ENCODE results near the gene CDH8. TPM values are rescaled to one million over a fixed set of nuclear protein-coding genes. Genes with fewer than 3 reads are reported as not detected.
"Not testable (repeated sequence)": the region's sequence is repeated elsewhere in the genome, so short reads cannot be mapped to it uniquely, and the experiment has no call there.

CDH8 gene
- total RNA-seq, 1 donor from 2014 or later: not detected

- Mint-ChIP-seq H3K9me3 (peaks cover 40% of the 10 kb centered on the region), H3K27ac (no peak overlapping the region), H3K4me1 (ENCODE audit: low read depth) (no peaks in the 10 kb centered on the region), H3K4me3 (ENCODE audit: low read depth) (no peak overlapping the region), H3K27me3 (ENCODE audit: low read depth) (no peaks in the 10 kb centered on the region), H3K36me3 (ENCODE audit: low read depth) (no peaks in the 10 kb centered on the region)
- DNase-seq (ENCODE audit: low spot score): no peak
- intact Hi-C loops (cut with micrococcal nuclease): no loop called here
Observed at GRCh38 chr16:61770301-61770700, 265.9 kb downstream of the CDH8 start.

DNA sequence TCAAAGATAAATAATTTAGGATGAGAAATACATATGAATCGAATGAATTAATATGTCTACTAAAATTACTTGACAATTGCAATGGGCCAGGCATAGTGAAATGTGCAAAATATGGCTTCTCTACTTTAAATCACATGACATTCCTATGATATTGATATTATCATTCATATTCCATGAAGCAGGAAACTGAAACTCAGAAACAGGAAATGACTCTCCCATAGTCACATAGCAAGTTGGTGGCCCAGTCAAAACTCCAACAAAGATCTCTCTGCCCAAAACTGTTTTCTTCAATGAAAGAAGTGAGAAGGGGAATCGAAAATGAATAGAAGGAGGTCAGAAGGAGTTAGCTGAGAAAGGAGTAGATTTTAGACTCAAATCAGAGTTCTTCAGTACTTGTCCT lies 272.2 kb downstream of the CDH8 start:
- peaks cover 35% of the 10 kb centered on the region for H3K9me3 Mint-ChIP-seq
- H3K4me1 Mint-ChIP-seq (ENCODE audit: low read depth): no peaks in the 10 kb centered on the region
- no peaks in the 10 kb centered on the region for H3K36me3 Mint-ChIP-seq (ENCODE audit: low read depth)
- H3K27me3 Mint-ChIP-seq (ENCODE audit: low read depth): no peaks in the 10 kb centered on the region
- no peak overlapping the region for H3K4me3 Mint-ChIP-seq (ENCODE audit: low read depth)
- intact Hi-C loops (cut with micrococcal nuclease): no loop called here
- no peak for DNase-seq (ENCODE audit: low spot score)
- H3K27ac Mint-ChIP-seq: no peak overlapping the region

GRCh38 chr16:61763013-61763412 lies 273.2 kb downstream of the CDH8 start:
- no peak for DNase-seq (ENCODE audit: low spot score)
- Mint-ChIP-seq H3K27ac (no peak overlapping the region), H3K9me3 (peaks cover 29% of the 10 kb centered on the region), H3K4me3 (ENCODE audit: low read depth) (no peak overlapping the region), H3K27me3 (ENCODE audit: low read depth) (no peaks in the 10 kb centered on the region), H3K36me3 (ENCODE audit: low read depth) (no peaks in the 10 kb centered on the region), H3K4me1 (ENCODE audit: low read depth) (no peaks in the 10 kb centered on the region)
- intact Hi-C loops (cut with micrococcal nuclease): no loop called here

GRCh38 chr16:61730997-61731396 lies 305.2 kb downstream of the CDH8 start:
- Mint-ChIP-seq H3K9me3 (peaks cover 63% of the 10 kb centered on the region), H3K27ac (no peak overlapping the region), H3K36me3 (ENCODE audit: low read depth) (peaks cover 2% of the 10 kb centered on the region), H3K4me3 (ENCODE audit: low read depth) (no peak overlapping the region), H3K4me1 (ENCODE audit: low read depth) (no peaks in the 10 kb centered on the region), H3K27me3 (ENCODE audit: low read depth) (no peaks in the 10 kb centered on the region)
- DNase-seq (ENCODE audit: low spot score): no peak
- intact Hi-C loops (cut with micrococcal nuclease): no loop called here

GRCh38 chr16:61726701-61727100 lies 309.5 kb downstream of the CDH8 start:
- peaks cover 48% of the 10 kb centered on the region for H3K9me3 Mint-ChIP-seq
- H3K4me3 Mint-ChIP-seq (ENCODE audit: low read depth): no peak overlapping the region
- intact Hi-C loops (cut with micrococcal nuclease): no loop called here
- H3K4me1 Mint-ChIP-seq (ENCODE audit: low read depth): no peaks in the 10 kb centered on the region
- H3K36me3 Mint-ChIP-seq (ENCODE audit: low read depth): no peaks in the 10 kb centered on the region
- DNase-seq (ENCODE audit: low spot score): no peak
- no peak overlapping the region for H3K27ac Mint-ChIP-seq
- H3K27me3 Mint-ChIP-seq (ENCODE audit: low read depth): no peaks in the 10 kb centered on the region

DNA sequence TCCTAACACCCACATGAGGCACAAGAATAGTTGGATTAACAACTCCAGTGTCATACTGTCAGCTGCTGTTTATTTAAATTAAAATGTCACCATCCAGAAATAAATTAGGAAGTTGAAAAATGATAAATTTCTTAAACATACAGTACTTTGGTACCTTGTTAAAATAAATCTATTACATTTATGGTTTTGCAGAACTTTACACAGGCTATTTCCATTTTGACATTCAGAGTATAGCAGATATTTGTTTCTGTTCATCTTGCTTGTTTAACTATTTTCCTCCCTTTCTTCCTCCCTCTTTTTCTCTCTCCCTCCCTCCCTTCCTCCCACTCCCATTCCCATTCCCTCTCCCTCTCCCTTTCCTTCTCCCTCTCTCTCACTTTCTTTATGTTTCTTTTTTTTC lies 310.1 kb downstream of the CDH8 start:
- no peaks in the 10 kb centered on the region for H3K27me3 Mint-ChIP-seq (ENCODE audit: low read depth)
- intact Hi-C loops (cut with micrococcal nuclease): no loop called here
- no peak overlapping the region for H3K4me3 Mint-ChIP-seq (ENCODE audit: low read depth)
- no peaks in the 10 kb centered on the region for H3K4me1 Mint-ChIP-seq (ENCODE audit: low read depth)
- DNase-seq (ENCODE audit: low spot score): no peak
- H3K27ac Mint-ChIP-seq: no peak overlapping the region
- no peaks in the 10 kb centered on the region for H3K36me3 Mint-ChIP-seq (ENCODE audit: low read depth)
- H3K9me3 Mint-ChIP-seq: peaks cover 44% of the 10 kb centered on the region

- Mint-ChIP-seq H3K27me3 (ENCODE audit: low read depth) (no peaks in the 10 kb centered on the region), H3K9me3 (peaks cover 48% of the 10 kb centered on the region), H3K4me3 (ENCODE audit: low read depth) (no peak overlapping the region), H3K36me3 (ENCODE audit: low read depth) (no peaks in the 10 kb centered on the region), H3K4me1 (ENCODE audit: low read depth) (no peaks in the 10 kb centered on the region), H3K27ac (no peak overlapping the region)
- no peak for DNase-seq (ENCODE audit: low spot score)
- intact Hi-C loops (cut with micrococcal nuclease): no loop called here
Observed at GRCh38 chr16:61721544-61721943, 314.7 kb downstream of the CDH8 start.

DNA sequence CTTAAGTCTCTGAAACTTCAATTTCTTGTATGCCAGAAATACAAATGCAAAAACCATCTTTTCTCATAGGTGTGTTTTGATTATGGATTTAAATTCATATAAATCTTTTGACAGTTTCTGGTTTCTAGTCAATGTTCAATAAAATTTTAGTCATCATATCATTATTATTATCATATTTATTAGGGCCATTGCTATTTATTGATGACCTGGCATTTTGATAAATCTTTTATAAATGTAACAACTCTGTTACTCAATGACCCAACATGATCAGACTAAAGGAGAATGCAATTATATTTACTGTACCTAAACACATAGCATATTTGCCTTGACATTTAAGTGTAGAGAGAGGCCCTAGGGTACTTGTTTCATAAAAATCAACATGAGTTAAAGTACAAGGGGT lies 320.8 kb downstream of the CDH8 start:
- peaks cover 50% of the 10 kb centered on the region for H3K9me3 Mint-ChIP-seq
- DNase-seq (ENCODE audit: low spot score): no peak
- intact Hi-C loops (cut with micrococcal nuclease): no loop called here

GRCh38 chr16:61713787-61714186 lies 322.5 kb downstream of the CDH8 start:
- Mint-ChIP-seq H3K4me3 (ENCODE audit: low read depth) (no peak overlapping the region), H3K9me3 (peaks cover 42% of the 10 kb centered on the region), H3K27ac (no peak overlapping the region), H3K4me1 (ENCODE audit: low read depth) (no peaks in the 10 kb centered on the region), H3K36me3 (ENCODE audit: low read depth) (no peaks in the 10 kb centered on the region), H3K27me3 (ENCODE audit: low read depth) (no peaks in the 10 kb centered on the region)
- intact Hi-C loops (cut with micrococcal nuclease): no loop called here
- DNase-seq (ENCODE audit: low spot score): no peak

More for the DNA sequence above, 320.8 kb downstream of the CDH8 start:
- Mint-ChIP-seq H3K4me3 (ENCODE audit: low read depth) (no peak overlapping the region), H3K4me1 (ENCODE audit: low read depth) (no peaks in the 10 kb centered on the region), H3K27ac (no peak overlapping the region), H3K27me3 (ENCODE audit: low read depth) (no peaks in the 10 kb centered on the region), H3K36me3 (ENCODE audit: low read depth) (no peaks in the 10 kb centered on the region)

DNA sequence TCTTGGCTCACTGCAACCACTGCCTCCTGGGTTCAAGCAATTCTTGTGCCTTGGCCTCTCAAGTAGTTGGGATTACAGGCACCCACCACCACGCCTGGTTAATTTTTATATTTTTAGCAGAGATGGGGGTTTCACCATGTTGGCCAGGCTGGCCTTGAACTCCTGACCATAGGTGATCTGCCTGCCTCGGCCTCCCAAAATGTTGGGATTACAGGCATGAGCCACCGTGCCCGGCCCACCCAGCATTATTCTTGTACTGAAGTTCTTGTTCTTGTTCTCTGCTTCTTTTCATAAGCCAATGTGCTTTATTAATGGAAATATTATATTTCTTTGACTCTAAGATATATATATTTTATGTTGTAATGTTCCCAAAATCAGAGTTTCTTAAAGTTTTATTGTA lies 336.6 kb downstream of the CDH8 start:
- H3K4me1 Mint-ChIP-seq (ENCODE audit: low read depth); H3K27ac Mint-ChIP-seq; H3K4me3 Mint-ChIP-seq (ENCODE audit: low read depth); DNase-seq (ENCODE audit: low spot score); intact Hi-C loops (cut with micrococcal nuclease); H3K27me3 Mint-ChIP-seq (ENCODE audit: low read depth); H3K36me3 Mint-ChIP-seq (ENCODE audit: low read depth): not testable (repeated sequence)
- H3K9me3 Mint-ChIP-seq: peaks cover 33% of the 10 kb centered on the region

- no peaks in the 10 kb centered on the region for H3K4me1 Mint-ChIP-seq (ENCODE audit: low read depth)
- H3K27me3 Mint-ChIP-seq (ENCODE audit: low read depth): no peaks in the 10 kb centered on the region
- no peak overlapping the region for H3K4me3 Mint-ChIP-seq (ENCODE audit: low read depth)
- DNase-seq (ENCODE audit: low spot score): no peak
- H3K9me3 Mint-ChIP-seq: peaks cover 50% of the 10 kb centered on the region
- H3K27ac Mint-ChIP-seq: no peak overlapping the region
- no peaks in the 10 kb centered on the region for H3K36me3 Mint-ChIP-seq (ENCODE audit: low read depth)
- intact Hi-C loops (cut with micrococcal nuclease): no loop called here
Observed at GRCh38 chr16:61684541-61684940, 351.7 kb downstream of the CDH8 start.

DNA sequence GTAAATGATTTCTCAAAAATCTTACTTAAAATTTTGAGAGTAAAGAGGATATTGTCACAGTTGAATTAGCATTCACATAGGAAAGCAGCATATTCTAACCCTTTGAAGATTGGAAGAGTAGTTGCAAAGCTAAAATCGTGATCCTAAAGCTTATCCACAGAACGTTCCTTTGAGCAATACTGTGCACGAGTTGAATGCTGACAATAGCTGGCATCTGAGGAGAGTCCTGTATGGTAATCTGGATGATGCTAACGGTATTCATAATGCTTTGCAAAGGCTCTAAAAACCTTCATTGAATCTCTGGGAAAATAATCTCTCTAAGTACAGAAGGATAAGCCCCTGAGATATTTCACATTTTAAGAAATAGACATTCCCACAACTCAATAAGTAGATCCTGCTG lies 354.6 kb downstream of the CDH8 start:
- no peak overlapping the region for H3K27ac Mint-ChIP-seq

DNA sequence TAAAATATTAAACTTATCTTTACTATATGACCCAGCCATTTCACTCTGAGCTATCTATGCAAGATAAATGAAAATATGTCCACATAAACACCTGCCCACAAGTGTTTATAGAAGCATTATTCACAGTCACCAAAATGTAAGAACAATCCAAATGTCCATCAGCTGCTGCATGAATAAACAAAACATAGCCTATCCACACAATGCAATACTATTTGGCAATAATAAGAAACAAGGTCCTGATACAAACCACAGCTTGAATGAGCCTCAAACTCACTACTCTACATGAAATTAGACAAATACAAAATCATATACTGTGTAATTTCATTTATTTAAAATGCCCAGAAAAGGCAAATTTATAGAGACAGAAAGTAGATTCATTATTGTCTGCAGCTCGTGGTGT lies 355.1 kb downstream of the CDH8 start:
- H3K4me1 Mint-ChIP-seq (ENCODE audit: low read depth): no peaks in the 10 kb centered on the region
- no peaks in the 10 kb centered on the region for H3K36me3 Mint-ChIP-seq (ENCODE audit: low read depth)
- no peak overlapping the region for H3K4me3 Mint-ChIP-seq (ENCODE audit: low read depth)
- intact Hi-C loops (cut with micrococcal nuclease): no loop called here
- H3K27ac Mint-ChIP-seq: no peak overlapping the region
- no peak for DNase-seq (ENCODE audit: low spot score)
- H3K9me3 Mint-ChIP-seq: peaks cover 45% of the 10 kb centered on the region
- H3K27me3 Mint-ChIP-seq (ENCODE audit: low read depth): no peaks in the 10 kb centered on the region

More for the DNA sequence above, 354.6 kb downstream of the CDH8 start:
- DNase-seq (ENCODE audit: low spot score): no peak
- peaks cover 49% of the 10 kb centered on the region for H3K9me3 Mint-ChIP-seq
- intact Hi-C loops (cut with micrococcal nuclease): no loop called here
- no peaks in the 10 kb centered on the region for H3K27me3 Mint-ChIP-seq (ENCODE audit: low read depth)
- no peak overlapping the region for H3K4me3 Mint-ChIP-seq (ENCODE audit: low read depth)
- H3K4me1 Mint-ChIP-seq (ENCODE audit: low read depth): no peaks in the 10 kb centered on the region
- no peaks in the 10 kb centered on the region for H3K36me3 Mint-ChIP-seq (ENCODE audit: low read depth)

DNA sequence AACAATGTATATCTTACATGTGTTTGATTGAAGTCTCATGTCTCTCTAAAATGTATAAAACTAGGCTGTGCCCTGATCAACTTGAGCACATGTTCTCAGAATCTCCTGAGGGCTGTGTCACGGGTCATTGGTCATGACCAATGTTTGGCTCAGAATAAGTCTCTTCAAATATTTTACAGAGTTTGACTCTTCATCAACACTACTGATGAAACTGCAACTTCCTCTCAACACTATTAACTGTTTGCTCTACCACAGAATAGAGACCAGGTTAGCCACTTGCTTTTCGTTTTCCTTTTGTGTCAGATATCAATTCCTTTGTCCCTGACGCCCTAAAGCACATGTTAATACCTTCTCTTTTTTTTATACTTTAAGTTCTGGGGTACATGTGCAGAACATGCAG lies 358.1 kb downstream of the CDH8 start:
- Mint-ChIP-seq H3K4me3 (ENCODE audit: low read depth) (no peak overlapping the region), H3K36me3 (ENCODE audit: low read depth) (no peaks in the 10 kb centered on the region), H3K27me3 (ENCODE audit: low read depth) (no peaks in the 10 kb centered on the region), H3K27ac (no peak overlapping the region), H3K9me3 (peaks cover 45% of the 10 kb centered on the region), H3K4me1 (ENCODE audit: low read depth) (no peaks in the 10 kb centered on the region)
- intact Hi-C loops (cut with micrococcal nuclease): no loop called here
- DNase-seq (ENCODE audit: low spot score): no peak
